ENCODE data around the gene ULK4.

DNA sequence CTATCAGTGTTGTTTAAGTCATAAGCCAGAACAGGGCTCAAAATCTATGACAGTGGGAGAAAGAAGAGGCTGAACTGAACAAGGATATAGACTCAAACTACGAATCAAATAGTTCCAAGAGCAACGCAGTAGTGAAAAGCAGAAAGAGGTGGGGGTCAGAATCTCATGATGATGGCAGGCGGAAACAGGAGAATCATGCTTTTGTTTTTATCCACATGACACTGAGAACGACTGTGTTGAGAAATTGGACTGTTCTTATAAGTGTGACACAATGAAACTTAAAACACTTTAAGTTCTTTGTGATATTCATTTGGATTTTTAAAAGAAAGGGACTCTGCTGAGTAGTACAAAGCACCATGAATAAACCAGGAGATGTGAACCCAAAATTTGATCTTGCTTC, 309.4 kb downstream of the ULK4 start:
- TF ChIP-seq POLR2AphosphoS5 (IDR thresholded peaks at IDR 0.05; ENCODE audit: low read depth, low read length) (no peak), SIRT6 (IDR thresholded peaks at IDR 0.05; ENCODE audit: low read length) (no peak), POLR2A (IDR thresholded peaks at IDR 0.05; ENCODE audit: control extremely low read depth in 1 of 2, low read depth in 2 of 2, low read length in 2 of 2) (no peak)

All from H1 (cell line).